ENCODE data around the gene CENPS. TPM values are rescaled to one million over a fixed set of nuclear protein-coding genes. Genes with fewer than 3 reads are reported as not detected.
"Not testable (repeated sequence)": the region's sequence is repeated elsewhere in the genome, so short reads cannot be mapped to it uniquely, and the experiment has no call there.

CENPS gene
- total RNA-seq, 5 donors from 2014 or later (not counting 1 experiment from before 2014, with no cell fraction given), result 3.5 to 9.7 (median 5.8) TPM

DNA sequence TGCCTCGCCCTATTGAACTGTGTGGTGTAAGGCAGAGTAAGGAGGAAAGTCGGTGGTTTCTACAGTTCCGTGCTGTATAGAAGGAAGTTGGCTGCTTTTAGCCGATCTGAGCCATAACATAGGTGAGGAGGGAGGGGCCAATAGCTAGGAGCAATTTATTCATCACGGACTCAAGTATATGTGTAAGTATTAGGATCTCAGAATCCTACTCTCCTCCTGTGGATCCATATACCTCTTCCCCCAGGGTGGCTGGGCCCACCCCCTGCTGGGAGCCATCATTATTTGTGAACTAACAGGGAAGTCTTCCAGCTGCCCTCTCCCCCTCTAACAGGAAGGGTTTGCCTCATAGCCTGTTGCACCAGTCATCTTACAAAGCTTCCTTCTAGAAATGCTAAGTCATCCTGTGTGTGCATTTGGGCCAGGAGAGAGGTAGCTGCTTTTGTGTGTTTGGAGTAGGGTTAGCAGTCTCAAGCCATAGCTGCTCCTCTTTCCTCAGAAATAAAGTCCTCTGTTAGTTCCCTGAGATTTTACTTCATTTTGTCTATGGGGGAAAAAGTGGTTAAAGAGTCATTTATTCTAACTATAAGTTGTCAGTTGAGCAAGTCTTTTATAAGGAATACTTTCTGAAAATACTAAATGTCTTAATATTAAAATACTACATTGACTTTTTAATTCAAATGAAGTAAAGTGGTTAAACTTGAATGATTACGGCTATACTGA lies 14.9 kb upstream of the CENPS start:
- WGBS (ENCODE audit: insufficient coverage), result 30% methylated on average over 2 of the region's 6 CpGs
- DNase-seq, result peak in 2 of 35 experiments; percentile 1 to 30

DNA sequence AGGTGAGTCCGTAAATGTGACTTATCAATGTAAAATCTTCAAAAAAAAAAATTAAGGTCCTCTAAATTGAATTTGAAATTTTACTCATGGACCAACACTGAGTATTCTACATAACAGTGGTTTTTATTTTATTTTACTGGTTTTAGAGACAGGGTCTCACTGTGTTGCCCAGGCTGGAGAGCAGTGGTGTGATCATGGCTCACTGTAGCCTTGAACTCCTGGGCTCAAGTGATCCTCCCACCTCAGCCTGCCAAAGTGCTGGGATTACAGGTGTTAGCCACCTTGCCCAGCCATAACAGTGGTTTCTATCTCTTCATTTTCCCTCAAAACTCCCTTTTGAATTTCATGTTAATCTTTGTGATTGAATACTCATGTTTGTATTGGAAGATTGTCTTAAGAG lies 14.3 kb upstream of the CENPS start:
- H3K9me3 ChIP-seq; H3K4me1 Mint-ChIP-seq; H3K27me3 ChIP-seq (replicated peaks in 1 of 2; ENCODE audit: control insufficient read depth in 2 of 2, extremely low read depth in 1 of 2, insufficient read depth in 2 of 2, low read length in 1 of 2); H3K4me1 ChIP-seq (ENCODE audit: control insufficient read depth in 1 of 2, extremely low read depth in 1 of 2, insufficient read depth in 2 of 2, low read length in 2 of 2); DNase-seq; H3K9me3 Mint-ChIP-seq; H3K27ac Mint-ChIP-seq; ATAC-seq (replicated peaks in 1 of 4); H3K27me3 Mint-ChIP-seq; H3K4me3 Mint-ChIP-seq; H3K27ac ChIP-seq (ENCODE audit: low read length); H3K4me3 ChIP-seq (ENCODE audit: control insufficient read depth in 1 of 2, extremely low read depth in 1 of 2, low read length in 1 of 2): not testable (repeated sequence)
- ChIA-PET CTCF (interaction anchor here in 1 of 2 donors (0.6 kb wide), 1 partner anchor 561 kb away, joined by 3 read pairs; no protein-coding TSS in a partner anchor), POLR2A (interaction anchor here in 1 of 2 donors (0.6 kb wide), 1 partner anchor 381 kb away, joined by 3 read pairs; no protein-coding TSS in a partner anchor)
- no CpG with 5 or more reads among the region's 1 CpG for WGBS (ENCODE audit: insufficient coverage)
- H3K36me3 ChIP-seq (ENCODE audit: control insufficient read depth in 2 of 2, extremely low read depth in 1 of 2, insufficient read depth in 1 of 2, low read length in 1 of 2), result peaks cover 27 to 49% of the 10 kb centered on the region in 2 donors
- H3K36me3 Mint-ChIP-seq, result peaks cover 73% of the 10 kb centered on the region

More for the DNA sequence above, 14.9 kb upstream of the CENPS start:
- Mint-ChIP-seq H3K4me1 (peaks cover 4 to 6% (median 6%) of the 10 kb centered on the region in 3 donors), H3K4me3 (no peak overlapping the region), H3K36me3 (peaks cover 71% of the 10 kb centered on the region), H3K27me3 (no peaks in the 10 kb centered on the region), H3K9me3 (no peaks in the 10 kb centered on the region), H3K27ac (peak overlapping the region; percentile 85 to 87)
- Histone ChIP-seq H3K27me3 (replicated peaks in 1 of 2; ENCODE audit: control insufficient read depth in 2 of 2, extremely low read depth in 1 of 2, insufficient read depth in 2 of 2, low read length in 1 of 2) (no peaks in the 10 kb centered on the region), H3K4me3 (ENCODE audit: control insufficient read depth in 1 of 2, extremely low read depth in 1 of 2, low read length in 1 of 2) (no peak overlapping the region), H3K36me3 (ENCODE audit: control insufficient read depth in 2 of 2, extremely low read depth in 1 of 2, insufficient read depth in 1 of 2, low read length in 1 of 2) (peaks cover 25 to 49% of the 10 kb centered on the region in 2 donors), H3K27ac (ENCODE audit: low read length) (no peak overlapping the region), H3K4me1 (ENCODE audit: control insufficient read depth in 1 of 2, extremely low read depth in 1 of 2, insufficient read depth in 2 of 2, low read length in 2 of 2) (no peaks in the 10 kb centered on the region), H3K9me3 (no peaks in the 10 kb centered on the region)
- CTCF ChIA-PET, result interaction anchor here in 1 of 2 donors (0.6 kb wide), 1 partner anchor 561 kb away, joined by 3 read pairs; no protein-coding TSS in a partner anchor
- ATAC-seq (replicated peaks in 1 of 4), result peak in 3 of 4 experiments; percentile 34 to 63 (median 50)
- POLR2A ChIA-PET, result interaction anchor here in 1 of 2 donors (0.6 kb wide), 1 partner anchor 381 kb away, joined by 3 read pairs; no protein-coding TSS in a partner anchor

DNA sequence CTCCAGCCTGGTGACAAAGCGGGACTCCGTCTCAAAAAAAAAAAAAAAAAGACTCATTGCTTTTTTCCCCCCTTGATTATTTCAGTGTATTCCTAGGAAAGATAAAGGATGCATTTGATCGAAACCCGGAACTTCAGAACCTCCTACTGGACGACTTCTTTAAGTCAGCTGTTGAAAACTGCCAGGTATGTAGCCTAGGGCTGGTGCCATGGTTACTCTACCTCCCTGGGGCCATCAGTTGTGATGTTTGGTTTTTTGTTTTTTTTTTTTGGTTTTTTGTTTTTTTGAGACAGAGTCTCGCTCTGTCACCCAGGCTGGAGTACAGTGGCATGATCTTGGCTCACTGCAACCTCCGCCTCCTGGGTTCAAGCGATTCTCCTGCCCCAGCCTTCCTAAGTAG lies 11.5 kb upstream of the CENPS start:
- H3K27me3 Mint-ChIP-seq; H3K4me3 Mint-ChIP-seq; H3K4me1 ChIP-seq (ENCODE audit: control insufficient read depth in 1 of 2, extremely low read depth in 1 of 2, insufficient read depth in 2 of 2, low read length in 2 of 2); ATAC-seq (replicated peaks in 1 of 4); POLR2A ChIA-PET; H3K27ac ChIP-seq (ENCODE audit: low read length); H3K27me3 ChIP-seq (replicated peaks in 1 of 2; ENCODE audit: control insufficient read depth in 2 of 2, extremely low read depth in 1 of 2, insufficient read depth in 2 of 2, low read length in 1 of 2); DNase-seq; H3K4me1 Mint-ChIP-seq; H3K9me3 ChIP-seq; H3K4me3 ChIP-seq (ENCODE audit: control insufficient read depth in 1 of 2, extremely low read depth in 1 of 2, low read length in 1 of 2); H3K9me3 Mint-ChIP-seq; H3K27ac Mint-ChIP-seq: not testable (repeated sequence)
- H3K36me3 ChIP-seq (ENCODE audit: control insufficient read depth in 2 of 2, extremely low read depth in 1 of 2, insufficient read depth in 1 of 2, low read length in 1 of 2), result peaks cover 17 to 26% of the 10 kb centered on the region in 2 donors
- 92% methylated on average over 2 of the region's 8 CpGs for WGBS (ENCODE audit: insufficient coverage)
- CTCF ChIA-PET, result interaction anchor here in 1 of 2 donors (0.7 kb wide), 1 partner anchor 788 kb away, joined by 3 read pairs; no protein-coding TSS in a partner anchor
- H3K36me3 Mint-ChIP-seq, result peaks cover 48% of the 10 kb centered on the region

GRCh38 chr1:10419351-10419750 lies 10.9 kb upstream of the CENPS start:
- Mint-ChIP-seq H3K27ac (no peak overlapping the region), H3K36me3 (peaks cover 43% of the 10 kb centered on the region)

GRCh38 chr1:10421637-10422036 lies 8.6 kb upstream of the CENPS start:
- H3K36me3 Mint-ChIP-seq, result peaks cover 28% of the 10 kb centered on the region
- no peaks in the 10 kb centered on the region for H3K9me3 Mint-ChIP-seq
- H3K9me3 ChIP-seq, result no peaks in the 10 kb centered on the region
- ATAC-seq (replicated peaks in 1 of 4), result no peak
- ChIA-PET CTCF (interaction anchor here in 1 of 2 donors (0.7 kb wide), 1 partner anchor 42 kb away, joined by 3 read pairs; no protein-coding TSS in a partner anchor), POLR2A (no interaction called here)
- H3K4me1 Mint-ChIP-seq, result no peaks in the 10 kb centered on the region
- H3K27ac ChIP-seq (ENCODE audit: low read length), result no peak overlapping the region
- no peaks in the 10 kb centered on the region for H3K27me3 Mint-ChIP-seq
- H3K4me3 ChIP-seq (ENCODE audit: control insufficient read depth in 1 of 2, extremely low read depth in 1 of 2, low read length in 1 of 2), result no peak overlapping the region
- no peaks in the 10 kb centered on the region for H3K27me3 ChIP-seq (replicated peaks in 1 of 2; ENCODE audit: control insufficient read depth in 2 of 2, extremely low read depth in 1 of 2, insufficient read depth in 2 of 2, low read length in 1 of 2)
- H3K36me3 ChIP-seq (ENCODE audit: control insufficient read depth in 2 of 2, extremely low read depth in 1 of 2, insufficient read depth in 1 of 2, low read length in 1 of 2), result peaks cover 13 to 26% of the 10 kb centered on the region in 2 donors
- no peak overlapping the region for H3K4me3 Mint-ChIP-seq
- H3K4me1 ChIP-seq (ENCODE audit: control insufficient read depth in 1 of 2, extremely low read depth in 1 of 2, insufficient read depth in 2 of 2, low read length in 2 of 2), result no peaks in the 10 kb centered on the region
- WGBS (ENCODE audit: insufficient coverage), result no CpG with 5 or more reads among the region's 5 CpGs
- no peak overlapping the region for H3K27ac Mint-ChIP-seq
- no peak for DNase-seq

More at GRCh38 chr1:10419351-10419750, 10.9 kb upstream of the CENPS start:
- POLR2A ChIA-PET, result interaction anchor here in 1 of 2 donors (0.7 kb wide), 1 partner anchor 39 kb away, joined by 4 read pairs; no protein-coding TSS in a partner anchor
- Histone ChIP-seq H3K36me3 (ENCODE audit: control insufficient read depth in 2 of 2, extremely low read depth in 1 of 2, insufficient read depth in 1 of 2, low read length in 1 of 2) (peaks cover 17 to 26% of the 10 kb centered on the region in 2 donors), H3K4me1 (ENCODE audit: control insufficient read depth in 1 of 2, extremely low read depth in 1 of 2, insufficient read depth in 2 of 2, low read length in 2 of 2) (no peaks in the 10 kb centered on the region), H3K27ac (ENCODE audit: low read length) (no peak overlapping the region), H3K4me3 (ENCODE audit: control insufficient read depth in 1 of 2, extremely low read depth in 1 of 2, low read length in 1 of 2) (no peak overlapping the region), H3K27me3 (replicated peaks in 1 of 2; ENCODE audit: control insufficient read depth in 2 of 2, extremely low read depth in 1 of 2, insufficient read depth in 2 of 2, low read length in 1 of 2) (no peaks in the 10 kb centered on the region), H3K9me3 (no peaks in the 10 kb centered on the region)
- WGBS (ENCODE audit: insufficient coverage), result 91% methylated on average over 14 of the region's 15 CpGs
- H3K9me3 Mint-ChIP-seq, result no peaks in the 10 kb centered on the region
- H3K4me3 Mint-ChIP-seq, result no peak overlapping the region
- CTCF ChIA-PET, result no interaction called here
- DNase-seq, result no peak
- no peaks in the 10 kb centered on the region for H3K27me3 Mint-ChIP-seq
- peaks cover 4 to 6% (median 6%) of the 10 kb centered on the region in 3 donors for H3K4me1 Mint-ChIP-seq
- no peak for ATAC-seq (replicated peaks in 1 of 4)

DNA sequence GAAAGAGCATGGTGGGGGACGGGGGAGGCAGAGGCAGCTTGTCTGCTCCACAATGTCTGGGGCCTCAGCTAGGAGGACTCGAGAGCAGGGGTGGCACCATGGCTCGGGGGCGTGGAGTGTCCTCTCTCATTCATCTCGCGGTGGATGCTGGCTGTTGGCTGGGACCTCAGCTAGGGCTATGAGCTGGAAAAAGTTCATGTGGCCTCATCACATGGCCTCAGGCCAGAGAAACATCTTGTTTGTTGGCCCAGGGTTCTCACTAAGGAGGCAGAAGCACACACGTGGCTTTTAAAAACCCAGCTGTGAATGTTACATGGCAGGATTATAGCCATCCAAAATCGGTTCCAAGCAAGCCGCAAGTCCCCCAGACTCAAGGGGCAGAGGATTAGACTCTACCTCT lies 6.2 kb upstream of the CENPS start:
- Histone ChIP-seq H3K9me3 (no peaks in the 10 kb centered on the region), H3K36me3 (ENCODE audit: control insufficient read depth in 2 of 2, extremely low read depth in 1 of 2, insufficient read depth in 1 of 2, low read length in 1 of 2) (peaks cover 3 to 15% of the 10 kb centered on the region in 2 donors), H3K4me3 (ENCODE audit: control insufficient read depth in 1 of 2, extremely low read depth in 1 of 2, low read length in 1 of 2) (no peak overlapping the region), H3K27ac (ENCODE audit: low read length) (no peak overlapping the region), H3K4me1 (ENCODE audit: control insufficient read depth in 1 of 2, extremely low read depth in 1 of 2, insufficient read depth in 2 of 2, low read length in 2 of 2) (peaks cover 0 to 7% of the 10 kb centered on the region in 2 experiments), H3K27me3 (replicated peaks in 1 of 2; ENCODE audit: control insufficient read depth in 2 of 2, extremely low read depth in 1 of 2, insufficient read depth in 2 of 2, low read length in 1 of 2) (no peaks in the 10 kb centered on the region)
- ATAC-seq (replicated peaks in 1 of 4) (no peak), DNase-seq (no peak)
- no peak overlapping the region for H3K4me3 Mint-ChIP-seq
- ChIA-PET CTCF (no interaction called here), POLR2A (no interaction called here)
- no peaks in the 10 kb centered on the region for H3K9me3 Mint-ChIP-seq
- 91% methylated on average over 7 of the region's 9 CpGs for WGBS (ENCODE audit: insufficient coverage)
- peaks cover 16% of the 10 kb centered on the region for H3K36me3 Mint-ChIP-seq
- H3K27ac Mint-ChIP-seq, result no peak overlapping the region
- H3K4me1 Mint-ChIP-seq, result peaks cover 0 to 3% (median 2%) of the 10 kb centered on the region in 3 donors
- no peaks in the 10 kb centered on the region for H3K27me3 Mint-ChIP-seq

Data from T-cell (primary cell).